ENCODE results near the gene CNTNAP2. TPM values are rescaled to one million over a fixed set of nuclear protein-coding genes. Genes with fewer than 3 reads are reported as not detected.

CNTNAP2 gene
- total RNA-seq, 1 experiment from 2014 or later, result 64.5 TPM

DNA sequence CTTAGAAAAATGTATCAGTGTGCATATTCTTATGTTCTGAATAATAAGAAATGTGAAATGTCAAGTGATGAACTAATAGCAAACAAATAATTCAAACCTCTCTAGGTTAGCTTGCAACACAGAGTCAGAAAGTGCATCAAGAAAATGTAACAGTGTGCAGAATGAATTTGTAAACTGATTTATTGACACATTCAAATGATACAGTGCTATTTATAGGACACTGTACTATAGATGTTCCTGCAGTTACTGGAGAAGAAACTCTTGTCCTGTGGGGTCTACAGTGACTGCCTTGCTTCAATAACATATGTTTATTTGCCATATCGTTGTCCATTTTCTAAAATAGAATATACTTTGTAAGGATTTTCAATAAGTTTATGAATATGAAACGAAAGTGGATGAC, 639.0 kb downstream of the CNTNAP2 start:
- H3K4me2 ChIP-seq (ENCODE audit: insufficient read depth, insufficient read length, low read length), result no peak overlapping the region
- no peak overlapping the region for H2BK20ac ChIP-seq (ENCODE audit: low read depth, low read length, poor library complexity, severe bottlenecking)
- no peak overlapping the region for H2BK5ac ChIP-seq (ENCODE audit: insufficient read length, low read length)
- H3K27me3 ChIP-seq (ENCODE audit: insufficient read depth, low read length), result no peaks in the 10 kb centered on the region
- H3K23me2 ChIP-seq (ENCODE audit: insufficient read length, low read depth, low read length, poor library complexity, severe bottlenecking), result no peaks in the 10 kb centered on the region
- H3K9me3 ChIP-seq (ENCODE audit: control insufficient read depth, low read depth, low read length), result no peaks in the 10 kb centered on the region
- TF ChIP-seq, protein P1, sequence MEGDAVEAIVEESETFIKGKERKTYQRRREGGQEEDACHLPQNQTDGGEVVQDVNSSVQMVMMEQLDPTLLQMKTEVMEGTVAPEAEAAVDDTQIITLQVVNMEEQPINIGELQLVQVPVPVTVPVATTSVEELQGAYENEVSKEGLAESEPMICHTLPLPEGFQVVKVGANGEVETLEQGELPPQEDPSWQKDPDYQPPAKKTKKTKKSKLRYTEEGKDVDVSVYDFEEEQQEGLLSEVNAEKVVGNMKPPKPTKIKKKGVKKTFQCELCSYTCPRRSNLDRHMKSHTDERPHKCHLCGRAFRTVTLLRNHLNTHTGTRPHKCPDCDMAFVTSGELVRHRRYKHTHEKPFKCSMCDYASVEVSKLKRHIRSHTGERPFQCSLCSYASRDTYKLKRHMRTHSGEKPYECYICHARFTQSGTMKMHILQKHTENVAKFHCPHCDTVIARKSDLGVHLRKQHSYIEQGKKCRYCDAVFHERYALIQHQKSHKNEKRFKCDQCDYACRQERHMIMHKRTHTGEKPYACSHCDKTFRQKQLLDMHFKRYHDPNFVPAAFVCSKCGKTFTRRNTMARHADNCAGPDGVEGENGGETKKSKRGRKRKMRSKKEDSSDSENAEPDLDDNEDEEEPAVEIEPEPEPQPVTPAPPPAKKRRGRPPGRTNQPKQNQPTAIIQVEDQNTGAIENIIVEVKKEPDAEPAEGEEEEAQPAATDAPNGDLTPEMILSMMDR (conservative IDR thresholded peaks at IDR 0.05), result no peak
- no peak overlapping the region for H3K23ac ChIP-seq (ENCODE audit: insufficient read length, low read depth, low read length)
- Mint-ChIP-seq H3K4me1 (no peaks in the 10 kb centered on the region), H3K27ac (no peak overlapping the region), H3K27me3 (ENCODE audit: low read depth) (no peaks in the 10 kb centered on the region), H3K36me3 (ENCODE audit: insufficient read depth in 1 of 3, low read depth in 3 of 3) (peaks cover 11 to 16% (median 11%) of the 10 kb centered on the region in 3 experiments), H3K4me3 (no peak overlapping the region), H3K9me3 (peaks cover 17 to 18% of the 10 kb centered on the region in 2 experiments)
- no peak overlapping the region for H3K9ac ChIP-seq (ENCODE audit: extremely low read depth, insufficient read length, low read length)
- H4K20me1 ChIP-seq (ENCODE audit: control insufficient read depth, insufficient read depth, insufficient read length), result no peaks in the 10 kb centered on the region
- H4K5ac ChIP-seq (ENCODE audit: insufficient read length, low read depth, low read length), result no peak overlapping the region
- no peak overlapping the region for H3K18ac ChIP-seq (ENCODE audit: insufficient read length, low read depth, low read length)
- no CpG with 5 or more reads among the region's 2 CpGs for WGBS (ENCODE audit: extremely low coverage, insufficient read length, low lambda C conversion rate)
- H2BK120ac ChIP-seq (ENCODE audit: low read depth, low read length, poor library complexity, severe bottlenecking), result no peak overlapping the region
- H2AFZ ChIP-seq (ENCODE audit: low read length), result no peak overlapping the region
- H3K27ac ChIP-seq (ENCODE audit: insufficient read length, low read depth, low read length), result no peak overlapping the region
- H2BK15ac ChIP-seq (ENCODE audit: low read depth, low read length), result no peak overlapping the region
- DNase-seq, result no peak
- H3K4ac ChIP-seq (ENCODE audit: low read depth, low read length), result no peak overlapping the region
- no peak overlapping the region for H2AK5ac ChIP-seq (ENCODE audit: insufficient read length, low read length)
- H3K79me2 ChIP-seq (ENCODE audit: insufficient read depth, low read length), result no peaks in the 10 kb centered on the region
- H4K8ac ChIP-seq (replicated peaks; ENCODE audit: insufficient read length, low read depth, low read length), result no peak overlapping the region
- H4K91ac ChIP-seq (ENCODE audit: insufficient read length, low read depth, low read length), result no peak overlapping the region
- H3K56ac ChIP-seq (ENCODE audit: insufficient read length, low read depth, low read length), result no peak overlapping the region
- H3T11ph ChIP-seq (ENCODE audit: low read length), result no peak overlapping the region
- no peak overlapping the region for H2BK12ac ChIP-seq (ENCODE audit: insufficient read length, low read depth, low read length)
- no peaks in the 10 kb centered on the region for H3K79me1 ChIP-seq (ENCODE audit: insufficient read depth, low read depth, low read length, poor library complexity, severe bottlenecking)
- H3K4me1 ChIP-seq (ENCODE audit: insufficient read depth, low read length), result no peaks in the 10 kb centered on the region
- no peak overlapping the region for H3K14ac ChIP-seq (ENCODE audit: insufficient read depth, low read length)
